K562 (cell line): ENCODE results near the gene SAMD4A. TPM values are rescaled to one million over a fixed set of nuclear protein-coding genes. Genes with fewer than 3 reads are reported as not detected.

Source experiments
- ATAC-seq: fragments of 200-7000 bp; cut with Tn5 transposase; 3 replicates; pipeline ENCODE4 v1.9.1; 2020; ENCODE audit warnings: moderate library complexity
- BruUV-seq: library from RNA; stranded (reverse); fragments of 400-500 nt; replicated peaks from 2 replicates; lab custom pipeline; 2021; lab: Mats Ljungman, UMichigan
- CTCF ChIA-PET: fragments of 300-600 bp; formaldehyde crosslinking; extraction: SDS; loops from one replicate; lab custom pipeline; 2021; ENCODE audit warnings: low intra/inter-chr PET ratio; lab: Yijun Ruan, JAX
- POLR2A ChIA-PET: fragments of 300-600, 350-650 bp; sonication (Branson Sonifier 250); formaldehyde crosslinking; extraction: SDS; loops from one replicate; lab custom pipeline; 2021; ENCODE audit warnings: antibody characterized with exemption, inconsistent platforms; lab: Yijun Ruan, JAX
- DNase-seq, 4 experiments: peaks; one replicate each; pipeline versions ENCODE4 v3.0.0 to v3.0.0-alpha.2; 2011 to 2018; ENCODE audit warnings: low spot score in 3 of 4, mixed read lengths in 3 of 4; ENCODE audit errors: extremely low read depth in 1 of 4
- FAIRE-seq: peaks from 2 replicates; lab custom pipeline; 2011; peaks lifted over from hg19 to GRCh38; lab: Jason Lieb, UNC
- H2AFZ ChIP-seq: 2 replicates; pipeline ENCODE4 v1.6.0; 2011; ENCODE audit warnings: low read depth, low read length, control low read depth, inconsistent platforms
- H3K27ac ChIP-seq: fragments of 200-600 bp; 3 replicates; pipeline ENCODE4 v1.8.0; 2011; ENCODE audit warnings: low read depth, mild to moderate bottlenecking, control low read depth, inconsistent platforms, low read length, moderate library complexity, mixed read lengths; ENCODE audit errors: extremely low read depth
- H3K27me3 ChIP-seq, 2 experiments: fragments of 300-600 bp in 1 of 2; 2 replicates in 1 of 2; 3 replicates in 1 of 2; pipeline versions ENCODE4 v1.6.0 to v1.8.0; 2011; ENCODE audit warnings: inconsistent platforms in 2 of 2, low read length in 2 of 2, mild to moderate bottlenecking in 1 of 2, mixed read lengths in 1 of 2, moderate library complexity in 1 of 2; ENCODE audit not compliant: control insufficient read depth in 2 of 2, insufficient read depth in 2 of 2
- H3K36me3 ChIP-seq: fragments of 300-600 bp; 3 replicates; pipeline ENCODE4 v1.8.0; 2011; ENCODE audit warnings: mild to moderate bottlenecking, low read length, inconsistent platforms; ENCODE audit not compliant: control insufficient read depth, insufficient read depth
- H3K4me1 ChIP-seq, 2 experiments: fragments of 200-600 bp in 1 of 2; replicated peaks in 1 of 2; 2 replicates in 1 of 2; 3 replicates in 1 of 2; pipeline versions ENCODE4 v1.5.1 to v1.8.0; 2011; ENCODE audit warnings: inconsistent platforms in 2 of 2, low read length in 2 of 2, mild to moderate bottlenecking in 1 of 2, mixed read lengths in 1 of 2, moderate library complexity in 1 of 2; ENCODE audit not compliant: control insufficient read depth in 2 of 2, insufficient read depth in 2 of 2
- H3K4me2 ChIP-seq: 2 replicates; pipeline ENCODE4 v1.6.1; 2011; ENCODE audit warnings: low read length, control low read depth, inconsistent platforms, mixed read lengths; ENCODE audit not compliant: insufficient read depth
- H3K4me3 ChIP-seq: fragments of 200-600 bp; sonication (generic), shearing (Covaris generic); 2 replicates; pipeline ENCODE4 v1.5.1; 2016; ENCODE audit warnings: control low read depth, inconsistent platforms
- H3K79me2 ChIP-seq: fragments of 200-600 bp; 3 replicates; pipeline ENCODE4 v1.8.0; 2011; ENCODE audit warnings: low read length, inconsistent platforms; ENCODE audit not compliant: control insufficient read depth, insufficient read depth
- H3K9ac ChIP-seq, 2 experiments: 2 replicates each; pipeline versions ENCODE4 v1.6.0 to v1.6.1; 2011; ENCODE audit warnings: low read depth in 2 of 2, low read length in 2 of 2, control low read depth in 1 of 2, inconsistent platforms in 1 of 2, mild to moderate bottlenecking in 1 of 2, mixed read lengths in 1 of 2; ENCODE audit not compliant: insufficient read depth in 1 of 2
- H3K9me1 ChIP-seq: one replicate; pipeline ENCODE4 v1.6.0; 2011; ENCODE audit warnings: inconsistent platforms, mild to moderate bottlenecking, low read length, moderate library complexity; ENCODE audit not compliant: control insufficient read depth, insufficient read depth
- H3K9me3 ChIP-seq: replicated peaks from 2 replicates; pipeline ENCODE4 v1.5.1; 2011; ENCODE audit warnings: low read depth, low read length, inconsistent platforms; ENCODE audit not compliant: control insufficient read depth, insufficient read depth
- H4K20me1 ChIP-seq: replicated peaks from 2 replicates; pipeline ENCODE4 v1.6.1; 2011; ENCODE audit warnings: low read length, inconsistent platforms, mixed read lengths; ENCODE audit not compliant: control insufficient read depth, insufficient read depth
- RAD21 ChIP-seq, 2 experiments: fragments of 250-450 bp in 1 of 2; fragments of 450-650 bp in 1 of 2; sonication (Bioruptor Pico) in 1 of 2; formaldehyde crosslinking in 1 of 2; IDR thresholded peaks in 1 of 2; conservative IDR thresholded peaks in 1 of 2; 2 replicates each; pipeline versions ENCODE4 v1.4.0 to v1.8.0; 2020 to 2022; ENCODE audit warnings: mild to moderate bottlenecking in 2 of 2, moderate library complexity in 1 of 2
- ZNF764 ChIP-seq: fragments of 250-450 bp; sonication (Bioruptor Pico); IDR thresholded peaks from 2 replicates; pipeline ENCODE4 v1.4.0; 2020; ENCODE audit warnings: low read depth, mild to moderate bottlenecking, moderate library complexity
- WGBS: fragments of 100-300 bp; shearing (Covaris generic); methylation state at CpG from one replicate; pipeline ENCODE4 v1.1.6; 2016; ENCODE audit warnings: low coverage, mixed read lengths; ENCODE audit not compliant: insufficient coverage; ENCODE audit errors: missing lambda C conversion rate; 5-methylcytosine and 5-hydroxymethylcytosine counted together
- in situ Hi-C: fragments of 300-500 bp; cut with MboI; formaldehyde crosslinking; loops from 4 replicates; pipeline ENCODE4 v1.15.0; 2018; ENCODE audit warnings: inconsistent platforms, mixed read lengths
- intact Hi-C: fragments of 100-400 bp; cut with micrococcal nuclease; formaldehyde crosslinking; loops from 2 replicates; pipeline ENCODE4 v1.14.2; 2022
- polyA plus RNA-seq, 8 experiments: library from polyadenylated mRNA; depleted of rRNA in 4 of 8; stranded (reverse) in 5 of 8; unstranded in 3 of 8; fragments of >200 nt; fragmentation: Nextera tagmentation in 2 of 8; fragmentation: Illumina TruSeq in 1 of 8; extraction: Ambion mirVana in 2 of 8; extraction: Trizol in 1 of 8; gene quantifications; 2 replicates each; pipeline versions ENCODE4 v1.2.1 to v1.2.3, GENCODE V29; 2011 to 2014; ENCODE audit warnings: inconsistent platforms in 1 of 8, missing spikeins in 1 of 8
- total RNA-seq, 7 experiments: library from RNA; depleted of rRNA in 6 of 7; stranded (reverse); fragments of >200 nt in 6 of 7; fragmentation: Illumina TruSeq in 2 of 7; extraction: Trizol in 2 of 7; gene quantifications; 2 replicates each; pipeline versions ENCODE4 v1.2.1 to v1.2.3, GENCODE V29; 2011 to 2021; ENCODE audit warnings: low replicate concordance in 1 of 7
- TF ChIP-seq, protein P1 (sequence below), 2 experiments: fragments of 450-650 bp; formaldehyde crosslinking in 1 of 2; IDR thresholded peaks; 2 replicates each; pipeline versions ENCODE4 v1.4.0 to v1.6.1; 2014 to 2020; ENCODE audit warnings: mild to moderate bottlenecking in 2 of 2, borderline replicate concordance in 1 of 2, low read depth in 1 of 2
- TF ChIP-seq, protein P2 (sequence below), 3 experiments: IDR thresholded peaks in 2 of 3; conservative IDR thresholded peaks in 1 of 3; 2 replicates each; pipeline ENCODE4 v1.5.1; 2011 to 2012; ENCODE audit warnings: low read length in 3 of 3, mild to moderate bottlenecking in 3 of 3, control low read depth in 2 of 3, improper control_type of control experiment in 1 of 3, inconsistent platforms in 1 of 3, low read depth in 1 of 3, mixed read lengths in 1 of 3, moderate library complexity in 1 of 3; ENCODE audit not compliant: insufficient read depth in 2 of 3

Gene SAMD4A
- total and polyA plus RNA-seq, 9 of the 15 experiments (the other 6 are each of a cell fraction or from before 2014, with no cell fraction given): 0.66 to 6.8 (median 3.3) TPM

DNA sequence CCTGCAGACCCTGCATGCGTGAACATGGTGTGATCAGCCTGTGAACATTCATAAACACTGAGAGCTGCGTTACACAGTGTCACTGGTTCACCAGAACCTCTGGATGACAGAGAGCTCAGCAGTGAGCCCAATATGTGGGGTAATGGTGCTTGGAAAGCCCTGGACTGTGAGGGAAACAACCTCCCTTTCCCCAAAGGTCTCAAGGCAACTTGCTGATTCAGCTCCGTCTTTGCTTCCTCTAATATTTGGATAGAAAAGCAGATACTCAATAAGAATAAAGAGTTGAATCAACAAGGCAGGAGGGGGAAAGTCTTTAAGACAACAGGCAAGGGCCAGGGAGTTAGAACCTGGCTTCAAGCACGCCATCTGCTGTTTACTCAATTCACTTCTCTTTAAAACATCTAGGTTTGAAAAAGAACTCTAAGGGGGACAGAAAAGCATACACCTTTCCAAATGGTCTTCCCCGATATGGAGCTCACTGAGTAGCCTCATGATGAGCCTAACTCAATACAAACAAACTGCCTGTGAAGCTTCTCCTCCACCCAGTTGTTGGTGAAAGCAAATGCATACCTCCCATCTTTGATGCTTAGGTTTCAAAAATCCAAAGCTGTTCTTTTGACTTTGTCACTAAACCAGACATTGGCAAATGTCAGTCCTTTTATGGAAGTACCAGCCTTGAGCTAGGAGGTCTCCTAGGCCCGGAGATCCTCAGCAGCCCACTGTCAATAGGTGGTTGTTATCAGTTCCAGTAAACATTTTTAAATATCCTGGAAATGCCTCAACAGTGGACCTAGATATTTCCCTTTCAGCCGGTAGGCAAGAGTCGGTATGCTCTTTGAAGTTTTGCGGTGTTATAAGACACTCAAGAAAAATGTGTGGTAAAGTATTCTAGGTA, 76.1 kb downstream of the SAMD4A start:
- FAIRE-seq: peak; percentile 19

More for the DNA sequence above, 76.1 kb downstream of the SAMD4A start:
- Histone ChIP-seq H3K9me3 (no peaks in the 10 kb centered on the region), H4K20me1 (no peaks in the 10 kb centered on the region; the same call in 1 of the 2 replicates), H3K9ac (no peak overlapping the region), H3K79me2 (no peaks in the 10 kb centered on the region), H3K36me3 (no peaks in the 10 kb centered on the region; the same call in 2 of the 3 replicates), H3K4me2 (no peak overlapping the region), H2AFZ (no peak overlapping the region), H3K4me1 (no peaks in the 10 kb centered on the region), H3K27me3 (no peaks in the 10 kb centered on the region), H3K4me3 (no peak overlapping the region), H3K27ac (no peak overlapping the region), H3K9me1 (peaks cover 3% of the 10 kb centered on the region)
- ChIA-PET CTCF (interaction anchor here (0.7 kb wide), 1 partner anchor 78 kb away, joined by 3 read pairs; no protein-coding TSS in a partner anchor), POLR2A (interaction anchor here (0.5 kb wide), 1 partner anchor 332 kb away, joined by 3 read pairs; no protein-coding TSS in a partner anchor)
- peak in 1 of 4 experiments; percentile 27 for DNase-seq
- no TSS peak for BruUV-seq
- ATAC-seq: peak; percentile 72
- intact Hi-C loops: loop anchor here (1.0 to 10.0 kb wide), 3 partner anchors 71 to 278 kb away; no protein-coding TSS in a partner anchor
- in situ Hi-C loops: no loop called here
- no peak for TF ChIP-seq ZNF764 (CRISPR knock-in tag)
- TF ChIP-seq, protein P1, sequence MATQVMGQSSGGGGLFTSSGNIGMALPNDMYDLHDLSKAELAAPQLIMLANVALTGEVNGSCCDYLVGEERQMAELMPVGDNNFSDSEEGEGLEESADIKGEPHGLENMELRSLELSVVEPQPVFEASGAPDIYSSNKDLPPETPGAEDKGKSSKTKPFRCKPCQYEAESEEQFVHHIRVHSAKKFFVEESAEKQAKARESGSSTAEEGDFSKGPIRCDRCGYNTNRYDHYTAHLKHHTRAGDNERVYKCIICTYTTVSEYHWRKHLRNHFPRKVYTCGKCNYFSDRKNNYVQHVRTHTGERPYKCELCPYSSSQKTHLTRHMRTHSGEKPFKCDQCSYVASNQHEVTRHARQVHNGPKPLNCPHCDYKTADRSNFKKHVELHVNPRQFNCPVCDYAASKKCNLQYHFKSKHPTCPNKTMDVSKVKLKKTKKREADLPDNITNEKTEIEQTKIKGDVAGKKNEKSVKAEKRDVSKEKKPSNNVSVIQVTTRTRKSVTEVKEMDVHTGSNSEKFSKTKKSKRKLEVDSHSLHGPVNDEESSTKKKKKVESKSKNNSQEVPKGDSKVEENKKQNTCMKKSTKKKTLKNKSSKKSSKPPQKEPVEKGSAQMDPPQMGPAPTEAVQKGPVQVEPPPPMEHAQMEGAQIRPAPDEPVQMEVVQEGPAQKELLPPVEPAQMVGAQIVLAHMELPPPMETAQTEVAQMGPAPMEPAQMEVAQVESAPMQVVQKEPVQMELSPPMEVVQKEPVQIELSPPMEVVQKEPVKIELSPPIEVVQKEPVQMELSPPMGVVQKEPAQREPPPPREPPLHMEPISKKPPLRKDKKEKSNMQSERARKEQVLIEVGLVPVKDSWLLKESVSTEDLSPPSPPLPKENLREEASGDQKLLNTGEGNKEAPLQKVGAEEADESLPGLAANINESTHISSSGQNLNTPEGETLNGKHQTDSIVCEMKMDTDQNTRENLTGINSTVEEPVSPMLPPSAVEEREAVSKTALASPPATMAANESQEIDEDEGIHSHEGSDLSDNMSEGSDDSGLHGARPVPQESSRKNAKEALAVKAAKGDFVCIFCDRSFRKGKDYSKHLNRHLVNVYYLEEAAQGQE (IDR thresholded peaks at IDR 0.05; ENCODE audit: borderline replicate concordance): peak; percentile 27; the same call in 1 of the 2 replicates
- TF ChIP-seq, protein P1 (CRISPR knock-in tag; IDR thresholded peaks at IDR 0.05; ENCODE audit: low read depth): no peak
- peak; percentile 28 to 49; a peak in 3 of 4 replicates for TF ChIP-seq RAD21 (CRISPR knock-in tag; conservative IDR thresholded peaks at IDR 0.05 in 1 of 2, IDR thresholded peaks at IDR 0.05 in 1 of 2)
- TF ChIP-seq, protein P2, sequence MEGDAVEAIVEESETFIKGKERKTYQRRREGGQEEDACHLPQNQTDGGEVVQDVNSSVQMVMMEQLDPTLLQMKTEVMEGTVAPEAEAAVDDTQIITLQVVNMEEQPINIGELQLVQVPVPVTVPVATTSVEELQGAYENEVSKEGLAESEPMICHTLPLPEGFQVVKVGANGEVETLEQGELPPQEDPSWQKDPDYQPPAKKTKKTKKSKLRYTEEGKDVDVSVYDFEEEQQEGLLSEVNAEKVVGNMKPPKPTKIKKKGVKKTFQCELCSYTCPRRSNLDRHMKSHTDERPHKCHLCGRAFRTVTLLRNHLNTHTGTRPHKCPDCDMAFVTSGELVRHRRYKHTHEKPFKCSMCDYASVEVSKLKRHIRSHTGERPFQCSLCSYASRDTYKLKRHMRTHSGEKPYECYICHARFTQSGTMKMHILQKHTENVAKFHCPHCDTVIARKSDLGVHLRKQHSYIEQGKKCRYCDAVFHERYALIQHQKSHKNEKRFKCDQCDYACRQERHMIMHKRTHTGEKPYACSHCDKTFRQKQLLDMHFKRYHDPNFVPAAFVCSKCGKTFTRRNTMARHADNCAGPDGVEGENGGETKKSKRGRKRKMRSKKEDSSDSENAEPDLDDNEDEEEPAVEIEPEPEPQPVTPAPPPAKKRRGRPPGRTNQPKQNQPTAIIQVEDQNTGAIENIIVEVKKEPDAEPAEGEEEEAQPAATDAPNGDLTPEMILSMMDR (IDR thresholded peaks at IDR 0.05 in 2 of 3, conservative IDR thresholded peaks at IDR 0.05 in 1 of 3; ENCODE audit: insufficient read depth in 2 of 3, low read depth in 1 of 3, low read length in 3 of 3): peak in 2 of 3 experiments; percentile 34 to 46; a peak in 2 of 6 replicates
- WGBS: 50% methylated on average over 9 of the region's 9 CpGs
